GM21723 (cell line): ENCODE results near the gene AUTS2.

ENCODE experiments used
- ATAC-seq: cut with Tn5 transposase; IDR thresholded peaks from one replicate; pipeline ENCODE4 v1.9.1; 2021; ENCODE audit warnings: mild to moderate bottlenecking, moderate library complexity; ENCODE audit not compliant: unreplicated experiment

Gene AUTS2

GRCh38 chr7:69714886-69715576 lies 116.8 kb downstream of the AUTS2 start:
- no peak for ATAC-seq

- ATAC-seq, result no peak
Measured at GRCh38 chr7:69717221-69717620, 118.9 kb downstream of the AUTS2 start.

GRCh38 chr7:69719717-69720116 lies 121.4 kb downstream of the AUTS2 start:
- no peak for ATAC-seq

GRCh38 chr7:69722843-69723242 lies 124.6 kb downstream of the AUTS2 start:
- no peak for ATAC-seq

GRCh38 chr7:69723663-69724062 lies 125.4 kb downstream of the AUTS2 start:
- ATAC-seq, result no peak

GRCh38 chr7:69728304-69728703 lies 130.0 kb downstream of the AUTS2 start:
- no peak for ATAC-seq

- no peak for ATAC-seq
Measured at GRCh38 chr7:69732203-69732602, 133.9 kb downstream of the AUTS2 start.

- ATAC-seq, result no peak
Measured at GRCh38 chr7:69735582-69735981, 137.3 kb downstream of the AUTS2 start.

- no peak for ATAC-seq
Measured at GRCh38 chr7:69736126-69736810, 138.0 kb downstream of the AUTS2 start.

- ATAC-seq, result peak; percentile 67
Measured at GRCh38 chr7:69738396-69738951, 140.2 kb downstream of the AUTS2 start.

GRCh38 chr7:69739190-69739589 lies 140.9 kb downstream of the AUTS2 start:
- ATAC-seq, result peak; percentile 68

GRCh38 chr7:69739931-69740431 lies 141.7 kb downstream of the AUTS2 start:
- peak; percentile 58 for ATAC-seq

- no peak for ATAC-seq
Measured at GRCh38 chr7:69742237-69742636, 144.0 kb downstream of the AUTS2 start.

GRCh38 chr7:69743436-69743835 lies 145.2 kb downstream of the AUTS2 start:
- no peak for ATAC-seq

GRCh38 chr7:69744026-69744425 lies 145.8 kb downstream of the AUTS2 start:
- no peak for ATAC-seq

GRCh38 chr7:69746383-69746782 lies 148.1 kb downstream of the AUTS2 start:
- ATAC-seq, result no peak

GRCh38 chr7:69747144-69747543 lies 148.9 kb downstream of the AUTS2 start:
- no peak for ATAC-seq

GRCh38 chr7:69748530-69748929 lies 150.3 kb downstream of the AUTS2 start:
- no peak for ATAC-seq

- ATAC-seq, result no peak
Measured at GRCh38 chr7:69749372-69749979, 151.2 kb downstream of the AUTS2 start.

GRCh38 chr7:69749994-69750393 lies 151.7 kb downstream of the AUTS2 start:
- peak; percentile 86 for ATAC-seq

- ATAC-seq, result no peak
Measured at GRCh38 chr7:69751026-69751425, 152.8 kb downstream of the AUTS2 start.

- ATAC-seq, result no peak
Measured at GRCh38 chr7:69753981-69754380, 155.7 kb downstream of the AUTS2 start.
